Panc1 (cell line): ENCODE measurements around the gene LAMB1. TPM values are rescaled to one million over a fixed set of nuclear protein-coding genes. Genes with fewer than 3 reads are reported as not detected.
"Not testable (repeated sequence)": the region's sequence is repeated elsewhere in the genome, so short reads cannot be mapped to it uniquely, and the experiment has no call there.

Experiments
- ATAC-seq: fragments of 200-7000 bp; cut with Tn5 transposase; 2 replicates; pipeline ENCODE4 v1.9.1; 2020; ENCODE audit warnings: mild to moderate bottlenecking, moderate library complexity
- BruUV-seq: library from RNA; stranded (reverse); fragments of 400-500 nt; replicated peaks from 2 replicates; lab custom pipeline; 2021; lab: Mats Ljungman, UMichigan
- CTCF ChIA-PET: fragments of 300-600 bp; sonication (Branson Sonifier 250); formaldehyde crosslinking; loops from one replicate; lab custom pipeline; 2022; ENCODE audit warnings: antibody characterized with exemption; lab: Charles Lee
- POLR2A ChIA-PET: fragments of 300-600 bp; sonication (Branson Sonifier 250); formaldehyde crosslinking; loops from one replicate; lab custom pipeline; 2022; ENCODE audit warnings: antibody characterized with exemption; lab: Charles Lee
- DNase-seq: peaks from one replicate; pipeline ENCODE4 v3.0.0-alpha.2; 2010; ENCODE audit warnings: low read depth, low spot score
- H3K27ac ChIP-seq: 2 replicates; pipeline ENCODE4 v1.5.1; 2011; ENCODE audit warnings: mild to moderate bottlenecking, low read length, inconsistent platforms
- H3K27me3 ChIP-seq: fragments of 200-500 bp; sonication (Bioruptor generic); 2 replicates; pipeline ENCODE4 v1.6.0; 2014; ENCODE audit warnings: low read length, inconsistent platforms; ENCODE audit not compliant: control insufficient read depth, insufficient read depth
- H3K36me3 ChIP-seq: fragments of 200-500 bp; sonication (Bioruptor generic); 2 replicates; pipeline ENCODE4 v1.5.1; 2014; ENCODE audit warnings: inconsistent platforms, mild to moderate bottlenecking, low read length, moderate library complexity; ENCODE audit not compliant: control insufficient read depth, insufficient read depth
- H3K4me1 ChIP-seq: 2 replicates; pipeline ENCODE4 v1.5.1; 2011; ENCODE audit warnings: inconsistent platforms, mild to moderate bottlenecking, low read length, moderate library complexity; ENCODE audit not compliant: control insufficient read depth, insufficient read depth
- H3K4me3 ChIP-seq, 2 experiments: 2 replicates each; pipeline ENCODE4 v1.5.1; 2011 to 2012; ENCODE audit warnings: low read depth in 2 of 2, low read length in 2 of 2, mild to moderate bottlenecking in 2 of 2, inconsistent platforms in 1 of 2, moderate library complexity in 1 of 2
- H3K9me3 ChIP-seq: fragments of 200-500 bp; sonication (Bioruptor generic); 2 replicates; pipeline ENCODE4 v1.5.1; 2014; ENCODE audit warnings: low read depth, mild to moderate bottlenecking, inconsistent platforms, low read length, moderate library complexity; ENCODE audit not compliant: control insufficient read depth, insufficient read depth
- POLR2AphosphoS5 ChIP-seq: IDR thresholded peaks from 2 replicates; pipeline ENCODE4 v1.6.1; 2012; ENCODE audit warnings: mild to moderate bottlenecking, low read depth, low read length, moderate library complexity
- SIN3A ChIP-seq: IDR thresholded peaks from 2 replicates; pipeline ENCODE4 v1.6.1; 2012; ENCODE audit warnings: low read depth, mild to moderate bottlenecking, low read length, moderate library complexity, borderline replicate concordance; ENCODE audit not compliant: insufficient read depth
- TCF7L2 ChIP-seq: IDR thresholded peaks from 2 replicates; pipeline ENCODE4 v1.6.1; 2011; ENCODE audit warnings: mild to moderate bottlenecking, low read depth, low read length, inconsistent platforms
- in situ Hi-C: cut with HindIII; loops from 2 replicates; pipeline ENCODE4 v1.10.0; 2016; ENCODE audit warnings: low sequenced_read_pairs, low pct_unique_long_range_greater_than_20kb
- intact Hi-C: fragments of 100-400 bp; cut with micrococcal nuclease; formaldehyde crosslinking; loops from one replicate; pipeline ENCODE4 v1.10.0; 2022; ENCODE audit not compliant: unreplicated experiment
- total RNA-seq: library from RNA; stranded (reverse); gene quantifications from one replicate; pipeline ENCODE4 v1.2.1, GENCODE V29; 2021; ENCODE audit not compliant: unreplicated experiment
- TF ChIP-seq, protein P1 (sequence below), 2 experiments: IDR thresholded peaks; 2 replicates each; pipeline ENCODE4 v1.6.1; 2011 to 2012; ENCODE audit warnings: low read depth in 2 of 2, control low read depth in 1 of 2, low read length in 1 of 2, mild to moderate bottlenecking in 1 of 2, moderate library complexity in 1 of 2; ENCODE audit not compliant: insufficient read depth in 1 of 2
- TF ChIP-seq, protein P2 (sequence below): fragments of 450-650 bp; IDR thresholded peaks from 2 replicates; pipeline ENCODE4 v1.5.1; 2017; ENCODE audit warnings: mild to moderate bottlenecking

The LAMB1 gene
- total RNA-seq, 1 experiment from 2014 or later: 204 TPM

DNA sequence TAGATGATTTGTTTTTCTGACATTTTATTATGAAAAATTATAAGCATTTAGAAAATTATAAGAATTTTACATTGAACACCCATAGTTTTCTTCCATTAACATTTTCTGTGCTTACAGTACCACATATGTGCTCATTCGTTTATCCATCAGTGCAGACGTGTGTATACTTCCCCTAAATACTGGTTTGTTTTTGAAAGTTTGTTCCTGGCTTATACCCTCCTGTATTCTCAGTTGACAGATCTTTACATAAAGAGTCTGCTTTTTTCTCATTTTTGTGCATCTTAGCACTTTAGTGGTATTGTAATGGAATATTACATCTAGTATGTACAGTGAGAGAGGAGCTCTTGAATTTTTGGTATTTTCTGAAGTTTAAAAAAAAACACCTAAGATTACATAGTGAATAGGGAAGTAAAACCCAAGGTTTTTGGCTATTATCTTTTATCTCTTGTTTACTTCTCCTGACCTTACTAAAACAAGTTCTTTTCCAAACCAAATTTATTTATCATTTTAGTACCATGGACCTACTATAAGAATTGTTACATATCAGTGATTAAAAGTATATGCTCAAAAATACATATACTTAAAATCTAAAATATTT is 103.9 kb downstream of the LAMB1 start:
- Histone ChIP-seq H3K9me3 (no peaks in the 10 kb centered on the region), H3K27ac (no peak overlapping the region), H3K27me3 (no peaks in the 10 kb centered on the region), H3K4me1 (peaks cover 4% of the 10 kb centered on the region; the same call in 1 of the 2 replicates), H3K4me3 (no peak overlapping the region), H3K36me3 (peaks cover 35% of the 10 kb centered on the region)
- ChIA-PET POLR2A (no interaction called here), CTCF (no interaction called here)
- TF ChIP-seq, protein P1, sequence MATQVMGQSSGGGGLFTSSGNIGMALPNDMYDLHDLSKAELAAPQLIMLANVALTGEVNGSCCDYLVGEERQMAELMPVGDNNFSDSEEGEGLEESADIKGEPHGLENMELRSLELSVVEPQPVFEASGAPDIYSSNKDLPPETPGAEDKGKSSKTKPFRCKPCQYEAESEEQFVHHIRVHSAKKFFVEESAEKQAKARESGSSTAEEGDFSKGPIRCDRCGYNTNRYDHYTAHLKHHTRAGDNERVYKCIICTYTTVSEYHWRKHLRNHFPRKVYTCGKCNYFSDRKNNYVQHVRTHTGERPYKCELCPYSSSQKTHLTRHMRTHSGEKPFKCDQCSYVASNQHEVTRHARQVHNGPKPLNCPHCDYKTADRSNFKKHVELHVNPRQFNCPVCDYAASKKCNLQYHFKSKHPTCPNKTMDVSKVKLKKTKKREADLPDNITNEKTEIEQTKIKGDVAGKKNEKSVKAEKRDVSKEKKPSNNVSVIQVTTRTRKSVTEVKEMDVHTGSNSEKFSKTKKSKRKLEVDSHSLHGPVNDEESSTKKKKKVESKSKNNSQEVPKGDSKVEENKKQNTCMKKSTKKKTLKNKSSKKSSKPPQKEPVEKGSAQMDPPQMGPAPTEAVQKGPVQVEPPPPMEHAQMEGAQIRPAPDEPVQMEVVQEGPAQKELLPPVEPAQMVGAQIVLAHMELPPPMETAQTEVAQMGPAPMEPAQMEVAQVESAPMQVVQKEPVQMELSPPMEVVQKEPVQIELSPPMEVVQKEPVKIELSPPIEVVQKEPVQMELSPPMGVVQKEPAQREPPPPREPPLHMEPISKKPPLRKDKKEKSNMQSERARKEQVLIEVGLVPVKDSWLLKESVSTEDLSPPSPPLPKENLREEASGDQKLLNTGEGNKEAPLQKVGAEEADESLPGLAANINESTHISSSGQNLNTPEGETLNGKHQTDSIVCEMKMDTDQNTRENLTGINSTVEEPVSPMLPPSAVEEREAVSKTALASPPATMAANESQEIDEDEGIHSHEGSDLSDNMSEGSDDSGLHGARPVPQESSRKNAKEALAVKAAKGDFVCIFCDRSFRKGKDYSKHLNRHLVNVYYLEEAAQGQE (IDR thresholded peaks at IDR 0.05; ENCODE audit: insufficient read depth in 1 of 2, low read depth in 2 of 2, low read length in 1 of 2): no peak
- TF ChIP-seq SIN3A: no peak
- TF ChIP-seq, protein P2, sequence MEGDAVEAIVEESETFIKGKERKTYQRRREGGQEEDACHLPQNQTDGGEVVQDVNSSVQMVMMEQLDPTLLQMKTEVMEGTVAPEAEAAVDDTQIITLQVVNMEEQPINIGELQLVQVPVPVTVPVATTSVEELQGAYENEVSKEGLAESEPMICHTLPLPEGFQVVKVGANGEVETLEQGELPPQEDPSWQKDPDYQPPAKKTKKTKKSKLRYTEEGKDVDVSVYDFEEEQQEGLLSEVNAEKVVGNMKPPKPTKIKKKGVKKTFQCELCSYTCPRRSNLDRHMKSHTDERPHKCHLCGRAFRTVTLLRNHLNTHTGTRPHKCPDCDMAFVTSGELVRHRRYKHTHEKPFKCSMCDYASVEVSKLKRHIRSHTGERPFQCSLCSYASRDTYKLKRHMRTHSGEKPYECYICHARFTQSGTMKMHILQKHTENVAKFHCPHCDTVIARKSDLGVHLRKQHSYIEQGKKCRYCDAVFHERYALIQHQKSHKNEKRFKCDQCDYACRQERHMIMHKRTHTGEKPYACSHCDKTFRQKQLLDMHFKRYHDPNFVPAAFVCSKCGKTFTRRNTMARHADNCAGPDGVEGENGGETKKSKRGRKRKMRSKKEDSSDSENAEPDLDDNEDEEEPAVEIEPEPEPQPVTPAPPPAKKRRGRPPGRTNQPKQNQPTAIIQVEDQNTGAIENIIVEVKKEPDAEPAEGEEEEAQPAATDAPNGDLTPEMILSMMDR: no peak
- no TSS peak for BruUV-seq
- DNase-seq (no peak), ATAC-seq (no peak)
- intact Hi-C loops (no loop called here), in situ Hi-C loops (no loop called here)

DNA sequence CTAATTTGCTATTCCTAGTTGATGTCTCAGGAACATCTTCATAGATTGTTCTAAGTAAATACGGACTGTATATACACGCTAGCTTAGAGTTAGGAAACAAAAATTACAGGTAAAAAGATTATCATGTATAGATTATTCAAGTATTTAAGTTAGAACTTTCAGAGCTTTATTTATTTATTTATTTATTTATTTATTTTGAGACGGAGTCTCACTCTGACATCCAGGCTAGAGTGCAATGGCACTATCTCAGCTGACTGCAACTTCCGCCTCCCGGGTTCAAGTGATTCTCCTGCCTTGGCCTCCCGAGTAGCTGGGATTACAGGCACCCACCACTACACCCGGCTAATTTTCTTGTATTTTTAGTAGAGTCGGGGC is 110.6 kb downstream of the LAMB1 start:
- DNase-seq, in situ Hi-C loops, H3K9me3 ChIP-seq, ATAC-seq, H3K27me3 ChIP-seq, intact Hi-C loops, BruUV-seq: not testable (repeated sequence)
- peaks cover 21% of the 10 kb centered on the region for H3K4me1 ChIP-seq
- H3K36me3 ChIP-seq: peaks cover 15% of the 10 kb centered on the region
- ChIA-PET CTCF (interaction anchor here (0.9 kb wide), 1 partner anchor 18 kb away, joined by 3 read pairs; no protein-coding TSS in a partner anchor), POLR2A (interaction anchor here (0.6 kb wide), 1 partner anchor 149 kb away, joined by 3 read pairs; no protein-coding TSS in a partner anchor)
- H3K27ac ChIP-seq: peak overlapping the region; percentile 81
- peak overlapping the region; percentile 85 to 95 for H3K4me3 ChIP-seq

DNA sequence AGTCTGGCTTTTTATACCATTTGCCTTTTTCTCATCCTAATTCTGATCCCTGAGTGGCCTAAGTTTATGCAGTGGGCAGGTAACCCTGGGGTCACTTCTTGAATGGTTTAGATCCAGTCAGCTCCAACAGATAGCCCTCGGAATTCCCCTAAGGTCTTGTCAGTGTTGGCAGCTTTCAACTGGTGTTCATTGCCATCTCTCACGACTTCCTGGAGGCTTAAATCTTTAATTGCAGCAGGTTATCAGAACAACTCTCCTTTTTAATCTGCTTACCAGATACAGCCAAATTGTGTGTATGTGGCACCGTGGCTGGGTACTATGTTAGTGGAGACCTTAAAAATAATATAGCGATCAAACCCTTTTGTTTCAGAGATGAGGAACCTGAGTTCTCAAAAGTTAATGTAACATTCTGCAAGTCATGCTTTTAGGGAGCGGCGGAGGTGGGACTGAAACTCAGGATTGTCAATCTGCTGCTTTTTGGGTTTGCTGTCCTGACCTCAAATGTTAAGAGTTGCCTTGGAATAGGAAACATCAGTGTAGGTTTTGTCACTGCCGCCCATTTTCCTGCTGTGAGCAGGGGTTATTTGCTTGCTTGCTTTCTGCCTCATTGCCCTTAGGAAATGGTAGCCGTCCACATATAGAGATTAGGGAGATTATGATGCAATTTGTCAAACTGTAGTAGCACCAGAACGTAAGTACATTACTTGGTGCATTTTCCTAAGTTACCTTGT is 111.2 kb downstream of the LAMB1 start:
- POLR2A ChIA-PET: interaction anchor here (0.6 kb wide), 1 partner anchor 148 kb away, joined by 3 read pairs; no protein-coding TSS in a partner anchor
- CTCF ChIA-PET: no interaction called here
- Histone ChIP-seq H3K27me3 (no peaks in the 10 kb centered on the region), H3K36me3 (peaks cover 15% of the 10 kb centered on the region), H3K27ac (peak overlapping the region; percentile 81), H3K4me3 (peak overlapping the region; percentile 85 to 95), H3K9me3 (no peaks in the 10 kb centered on the region), H3K4me1 (peaks cover 21% of the 10 kb centered on the region)
- TF ChIP-seq SIN3A (no peak), POLR2AphosphoS5 (no peak), TCF7L2 (no peak)
- TF ChIP-seq, protein P2: no peak
- in situ Hi-C loops (no loop called here), intact Hi-C loops (no loop called here)
- ATAC-seq (no peak), DNase-seq (no peak)
- no TSS peak for BruUV-seq
